ENCODE results near the gene CASS4. TPM values are rescaled to one million over a fixed set of nuclear protein-coding genes. Genes with fewer than 3 reads are reported as not detected.

Gene CASS4
- total RNA-seq (under 1 TPM; 0.29 to 0.73 (median 0.35) TPM), polyA plus RNA-seq (under 1 TPM; 0.08 to 0.39 (median 0.14) TPM)
- long read RNA-seq, donor 1, result 0 reads
- long read RNA-seq, donor 2, result 0 reads

DNA sequence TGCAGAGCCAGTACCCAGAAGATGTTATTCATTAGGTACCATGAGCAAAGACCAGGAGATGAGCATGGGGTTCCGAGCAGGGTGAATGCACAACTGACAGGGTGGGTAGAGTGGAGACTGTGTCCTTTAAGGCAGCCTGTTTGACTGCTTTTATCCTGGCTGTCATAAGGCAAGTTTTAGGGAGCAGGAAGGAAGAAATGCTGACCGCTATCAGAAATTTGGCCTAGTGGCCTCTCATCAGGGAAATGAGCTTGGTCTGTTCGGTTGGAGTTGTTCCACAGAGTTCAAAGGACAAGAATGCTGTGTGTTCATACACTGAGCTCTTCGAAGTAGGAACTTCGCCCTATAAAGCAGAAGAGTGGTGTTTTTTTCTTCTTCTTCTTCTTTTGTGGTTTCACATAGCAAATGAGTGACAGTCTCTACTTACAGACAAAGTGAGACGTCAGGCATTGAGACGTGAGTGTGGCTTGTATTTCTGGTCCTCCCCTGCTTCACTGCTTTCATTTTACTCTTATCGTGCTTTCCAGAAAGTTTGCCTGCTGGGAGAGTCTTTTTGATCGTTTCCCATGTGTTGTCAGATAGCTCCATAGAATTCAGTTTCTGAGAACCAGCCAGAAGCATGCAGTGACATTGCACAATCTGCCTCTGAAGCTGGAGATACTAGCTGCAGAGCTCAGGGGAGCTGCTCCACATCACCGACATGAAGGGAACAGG is at the start of gene CASS4:
Gene CASS4, plus strand, starts transcription at position 502 of the 714 bp plus-strand sequence. Its CDS starts 199 bp downstream, at position 701.
- intact Hi-C loops (cut with DNase I), result no loop called here
- ATAC-seq (peak in 2 of 4 donors; percentile 27 to 35), DNase-seq (no peak)
- no peak within 1 kb of the TSS for H3K27ac ChIP-seq
- H3K27me3 ChIP-seq (ENCODE audit: insufficient read depth in 3 of 3, low read length in 2 of 3), result no peaks in the 10 kb centered on the region
- no peaks in the 10 kb centered on the region for H3K9me3 ChIP-seq
- TF ChIP-seq CTCF (IDR thresholded peaks at IDR 0.05), result no peak
- no peaks in the 10 kb centered on the region for H3K4me1 ChIP-seq
- 66 to 71% (median 67%) methylated on average over 10 of the region's 10 CpGs for WGBS, 3 donors
- peaks cover 3 to 24% of the 10 kb centered on the region in 2 donors for H3K36me3 ChIP-seq (ENCODE audit: insufficient read depth in 1 of 2, low read depth in 1 of 2)
- peak within 1 kb of the TSS; percentile 26 for H3K4me3 ChIP-seq

DNA sequence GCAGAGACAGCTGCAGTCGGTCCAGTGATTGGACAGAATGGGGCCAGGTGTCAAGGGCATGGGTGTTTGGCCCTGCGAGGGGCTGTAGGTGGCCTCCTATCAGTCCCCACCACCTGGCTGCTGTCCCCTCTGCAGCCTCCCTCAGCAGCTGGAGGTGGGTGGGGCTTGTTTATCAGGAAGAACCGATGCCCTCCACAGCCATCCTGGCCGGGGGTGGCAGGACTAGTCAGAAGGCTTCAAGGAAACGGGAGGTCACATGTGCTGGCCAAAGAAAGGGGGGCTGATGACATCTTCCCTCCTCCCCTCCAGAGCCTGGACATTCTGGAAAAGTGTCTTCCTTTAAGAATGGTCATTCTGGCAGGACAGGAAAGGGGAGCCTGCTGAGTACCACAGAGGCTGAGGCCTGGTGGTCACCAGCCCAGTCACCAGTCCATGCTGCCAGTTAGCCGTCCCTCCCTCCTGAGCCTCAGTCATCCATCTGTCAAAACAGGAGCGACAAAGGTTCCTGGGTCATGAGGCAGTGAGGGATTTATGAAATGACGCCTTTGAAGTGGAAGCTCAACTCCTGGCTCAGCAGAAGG is 49.1 kb upstream of the CASS4 start:
- Histone ChIP-seq H3K9me3 (no peaks in the 10 kb centered on the region), H3K27me3 (ENCODE audit: insufficient read depth in 3 of 3, low read length in 2 of 3) (no peaks in the 10 kb centered on the region), H3K4me1 (peaks cover 28% of the 10 kb centered on the region), H3K27ac (peak overlapping the region; percentile 30), H3K36me3 (ENCODE audit: insufficient read depth in 1 of 2, low read depth in 1 of 2) (peaks cover 2 to 38% of the 10 kb centered on the region in 2 donors), H3K4me3 (no peak overlapping the region)
- DNase-seq (no peak), ATAC-seq (no peak)
- intact Hi-C loops (cut with DNase I), result no loop called here
- TF ChIP-seq CTCF (IDR thresholded peaks at IDR 0.05), result no peak
- 40 to 45% (median 44%) methylated on average over 8 of the region's 8 CpGs for WGBS, 3 donors

DNA sequence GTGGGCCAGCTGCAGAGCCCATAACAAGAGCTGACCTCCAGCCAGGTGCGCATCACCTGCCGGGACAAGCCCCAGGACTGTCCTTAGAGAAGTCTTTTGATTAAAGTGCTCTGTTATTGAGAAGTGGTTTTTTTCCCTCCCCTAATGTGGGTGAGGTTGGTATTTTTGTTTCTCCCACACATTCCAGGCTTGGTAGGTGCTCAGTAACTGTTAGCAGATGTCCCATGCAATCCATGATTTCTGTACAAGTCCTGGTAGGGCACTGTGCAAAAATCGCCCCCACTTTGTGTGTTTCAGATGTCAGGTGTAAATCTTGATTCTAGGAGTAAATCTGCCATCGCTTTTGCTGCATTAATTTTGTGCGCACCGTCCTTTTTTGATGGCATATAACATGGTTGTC is 48.6 kb upstream of the CASS4 start:
- no peak for TF ChIP-seq CTCF (IDR thresholded peaks at IDR 0.05)
- ATAC-seq, result no peak

GRCh38 chr20:56368351-56369134 is 43.5 kb upstream of the CASS4 start:
- 68 to 79% (median 74%) methylated on average over 6 of the region's 6 CpGs for WGBS, 3 donors

More for the DNA sequence above, 48.6 kb upstream of the CASS4 start:
- peaks cover 28% of the 10 kb centered on the region for H3K4me1 ChIP-seq
- H3K27ac ChIP-seq, result no peak overlapping the region
- no peaks in the 10 kb centered on the region for H3K27me3 ChIP-seq (ENCODE audit: insufficient read depth in 3 of 3, low read length in 2 of 3)
- H3K9me3 ChIP-seq, result no peaks in the 10 kb centered on the region
- peaks cover 2 to 43% of the 10 kb centered on the region in 2 donors for H3K36me3 ChIP-seq (ENCODE audit: insufficient read depth in 1 of 2, low read depth in 1 of 2)
- 93 to 95% (median 94%) methylated on average over 6 of the region's 6 CpGs for WGBS, 3 donors
- DNase-seq, result no peak
- H3K4me3 ChIP-seq, result no peak overlapping the region
- intact Hi-C loops (cut with DNase I), result no loop called here

More at GRCh38 chr20:56368351-56369134, 43.5 kb upstream of the CASS4 start:
- DNase-seq (no peak), ATAC-seq (no peak)
- no peaks in the 10 kb centered on the region for H3K9me3 ChIP-seq
- peaks cover 6% of the 10 kb centered on the region for H3K4me1 ChIP-seq
- intact Hi-C loops (cut with DNase I), result no loop called here
- peaks cover 8 to 54% of the 10 kb centered on the region in 2 donors for H3K36me3 ChIP-seq (ENCODE audit: insufficient read depth in 1 of 2, low read depth in 1 of 2)
- H3K27ac ChIP-seq, result no peak overlapping the region
- no peak overlapping the region for H3K4me3 ChIP-seq
- TF ChIP-seq CTCF (IDR thresholded peaks at IDR 0.05), result no peak
- no peaks in the 10 kb centered on the region for H3K27me3 ChIP-seq (ENCODE audit: insufficient read depth in 3 of 3, low read length in 2 of 3)
